GM23338 (cell line): ENCODE measurements around the gene ETFA.

Experiments used
- CTCF ChIP-seq, 2 experiments: fragments of 200-600 bp in 1 of 2; sonication (generic) in 1 of 2; conservative IDR thresholded peaks; 2 replicates each; pipeline versions ENCODE4 v1.5.1 to v1.6.1; 2016 to 2017; ENCODE audit warnings: antibody characterized with exemption in 2 of 2, low read depth in 2 of 2, mild to moderate bottlenecking in 2 of 2, moderate library complexity in 1 of 2
- EZH2 ChIP-seq: fragments of 200-600 bp; sonication (generic); IDR thresholded peaks from one replicate; pipeline ENCODE4 v1.8.0; 2017; ENCODE audit warnings: antibody characterized with exemption, mild to moderate bottlenecking, low read depth; ENCODE audit not compliant: unreplicated experiment
- EZH2phosphoT487 ChIP-seq: fragments of 200-600 bp; sonication (generic); IDR thresholded peaks from one replicate; pipeline ENCODE4 v1.8.1; 2018; ENCODE audit warnings: antibody characterized with exemption; ENCODE audit not compliant: unreplicated experiment
- JUNB ChIP-seq: IDR thresholded peaks from one replicate; pipeline ENCODE4 v1.6.1; 2016; ENCODE audit warnings: antibody characterized with exemption; ENCODE audit not compliant: unreplicated experiment
- NANOG ChIP-seq: IDR thresholded peaks from 2 replicates; pipeline ENCODE4 v1.6.1; 2016; ENCODE audit warnings: antibody characterized with exemption, borderline replicate concordance
- POLR2AphosphoS5 ChIP-seq: IDR thresholded peaks from 2 replicates; pipeline ENCODE4 v1.6.1; 2016; ENCODE audit warnings: antibody characterized with exemption, low read depth

- TF ChIP-seq POLR2AphosphoS5 = no peak
- TF ChIP-seq CTCF (conservative IDR thresholded peaks at IDR 0.05; ENCODE audit: low read depth in 2 of 2) = no peak
- no peak for TF ChIP-seq JUNB
- no peak for TF ChIP-seq EZH2phosphoT487
- TF ChIP-seq EZH2 = no peak
- no peak for TF ChIP-seq NANOG
These were observed 14.4 kb downstream of the ETFA start for GRCh38 chr15:76296849-76297248.
